DND-41 (cell line): ENCODE results near the gene NAA15.

ENCODE experiments used
- ATAC-seq: fragments of 200-7000 bp; cut with Tn5 transposase; 3 replicates; pipeline ENCODE4 v1.9.1; 2021; ENCODE audit warnings: low read depth; ENCODE audit not compliant: insufficient read depth
- DNase-seq: peaks from one replicate; pipeline ENCODE4 v3.0.0-alpha.2; 2020
- H2AFZ ChIP-seq: 2 replicates; pipeline ENCODE4 v1.6.0; 2012; ENCODE audit warnings: low read depth, low read length
- H3K27ac ChIP-seq: 2 replicates; pipeline ENCODE4 v1.5.1; 2012; ENCODE audit warnings: low read length, inconsistent platforms
- H3K27me3 ChIP-seq: fragments of 200-600 bp; sonication (generic); 2 replicates; pipeline ENCODE4 v1.6.0; 2012; ENCODE audit warnings: low read length, mild to moderate bottlenecking, inconsistent platforms; ENCODE audit not compliant: insufficient read depth, poor library complexity
- H3K36me3 ChIP-seq: 2 replicates; pipeline ENCODE4 v1.5.1; 2012; ENCODE audit warnings: low read length, inconsistent platforms; ENCODE audit not compliant: insufficient read depth
- H3K4me1 ChIP-seq: 2 replicates; pipeline ENCODE4 v1.5.1; 2012; ENCODE audit warnings: mild to moderate bottlenecking, low read length; ENCODE audit not compliant: insufficient read depth
- H3K4me2 ChIP-seq: 2 replicates; pipeline ENCODE4 v1.6.0; 2012; ENCODE audit warnings: mild to moderate bottlenecking, moderate library complexity, low read length, inconsistent platforms; ENCODE audit not compliant: insufficient read depth
- H3K4me3 ChIP-seq, 2 experiments: fragments of 200-600 bp in 1 of 2; shearing (Covaris generic) in 1 of 2; 2 replicates each; pipeline ENCODE4 v1.5.1; 2012 to 2016; ENCODE audit warnings: inconsistent platforms in 2 of 2, low read length in 2 of 2, mild to moderate bottlenecking in 2 of 2, low read depth in 1 of 2, moderate library complexity in 1 of 2
- H3K79me2 ChIP-seq: 2 replicates; pipeline ENCODE4 v1.6.0; 2012; ENCODE audit warnings: low read length, inconsistent platforms; ENCODE audit not compliant: insufficient read depth
- H3K9ac ChIP-seq: 2 replicates; pipeline ENCODE4 v1.6.0; 2012; ENCODE audit warnings: low read depth, mild to moderate bottlenecking, inconsistent platforms, low read length, moderate library complexity
- H3K9me3 ChIP-seq: 2 replicates; pipeline ENCODE4 v1.5.1; 2012; ENCODE audit warnings: low read length, moderate library complexity, mild to moderate bottlenecking, inconsistent platforms; ENCODE audit not compliant: insufficient read depth, severe bottlenecking
- H4K20me1 ChIP-seq: 2 replicates; pipeline ENCODE4 v1.6.0; 2012; ENCODE audit warnings: low read length; ENCODE audit not compliant: insufficient read depth
- CTCF ChIP-seq: IDR thresholded peaks from 2 replicates; pipeline ENCODE4 v1.5.1; 2012; ENCODE audit warnings: borderline replicate concordance, low read length, moderate library complexity, mild to moderate bottlenecking; ENCODE audit not compliant: poor library complexity, severe bottlenecking; ENCODE audit errors: extremely low read depth
- EZH2 ChIP-seq: IDR thresholded peaks from 3 replicates; pipeline ENCODE4 v1.6.1; 2012; ENCODE audit warnings: borderline replicate concordance, low read depth, mild to moderate bottlenecking, moderate library complexity, low read length, inconsistent platforms; ENCODE audit not compliant: severe bottlenecking

NAA15 gene

GRCh38 chr4:139295206-139295941, 5.9 kb upstream of the NAA15 start:
- peaks cover 33% of the 10 kb centered on the region for H3K36me3 ChIP-seq
- peak; percentile 97 for ATAC-seq
- no peaks in the 10 kb centered on the region for H3K27me3 ChIP-seq
- H3K27ac ChIP-seq: peak overlapping the region; percentile 93
- no peaks in the 10 kb centered on the region for H3K9me3 ChIP-seq
- peak overlapping the region; percentile 97 for H2AFZ ChIP-seq
- TF ChIP-seq EZH2 (no peak), CTCF (peak; percentile 98)
- peak overlapping the region; percentile 75 to 94 for H3K4me3 ChIP-seq
- H3K4me1 ChIP-seq: peaks cover 46% of the 10 kb centered on the region
- DNase-seq: peak; percentile 97
- H4K20me1 ChIP-seq: no peaks in the 10 kb centered on the region
- peak overlapping the region; percentile 83 for H3K9ac ChIP-seq
- H3K4me2 ChIP-seq: peak overlapping the region; percentile 73
- H3K79me2 ChIP-seq: peaks cover 21% of the 10 kb centered on the region

GRCh38 chr4:139295942-139296299, 5.4 kb upstream of the NAA15 start:
- Histone ChIP-seq H3K4me1 (peaks cover 51% of the 10 kb centered on the region), H3K27ac (peak overlapping the region; percentile 60), H3K27me3 (no peaks in the 10 kb centered on the region), H4K20me1 (no peaks in the 10 kb centered on the region), H3K9me3 (no peaks in the 10 kb centered on the region), H3K79me2 (peaks cover 26% of the 10 kb centered on the region), H3K4me2 (peak overlapping the region; percentile 73), H2AFZ (peak overlapping the region; percentile 97), H3K4me3 (peak overlapping the region in 1 of 2 experiments; percentile 94; a peak in 3 of 4 replicates), H3K36me3 (peaks cover 33% of the 10 kb centered on the region), H3K9ac (peak overlapping the region; percentile 83)
- TF ChIP-seq CTCF (no peak), EZH2 (no peak)
- DNase-seq: no peak
- ATAC-seq: peak; percentile 8

- H3K9ac ChIP-seq: no peak overlapping the region
- H3K4me2 ChIP-seq: no peak overlapping the region
- H4K20me1 ChIP-seq: peaks cover 4% of the 10 kb centered on the region
- no peak overlapping the region for H3K4me3 ChIP-seq
- no peak overlapping the region for H3K27ac ChIP-seq
- peaks cover 35% of the 10 kb centered on the region for H3K79me2 ChIP-seq
- peaks cover 51% of the 10 kb centered on the region for H3K4me1 ChIP-seq
- no peaks in the 10 kb centered on the region for H3K9me3 ChIP-seq
- no peak overlapping the region; the same call in 1 of the 2 replicates for H2AFZ ChIP-seq
- DNase-seq (no peak), ATAC-seq (no peak)
- no peaks in the 10 kb centered on the region for H3K27me3 ChIP-seq
- H3K36me3 ChIP-seq: peaks cover 31% of the 10 kb centered on the region
- no peak for TF ChIP-seq EZH2
- no peak for TF ChIP-seq CTCF
Measured at GRCh38 chr4:139297001-139297410, 4.3 kb upstream of the NAA15 start.
